Nucleus accumbens (tissue), 56 donors: ENCODE data around the gene CDH2.

ENCODE experiments used
- DNase-seq, 56 donors: peaks; one replicate each; lab custom pipeline; 2025; lab: John Stamatoyannopoulos, UW

The CDH2 gene

DNA sequence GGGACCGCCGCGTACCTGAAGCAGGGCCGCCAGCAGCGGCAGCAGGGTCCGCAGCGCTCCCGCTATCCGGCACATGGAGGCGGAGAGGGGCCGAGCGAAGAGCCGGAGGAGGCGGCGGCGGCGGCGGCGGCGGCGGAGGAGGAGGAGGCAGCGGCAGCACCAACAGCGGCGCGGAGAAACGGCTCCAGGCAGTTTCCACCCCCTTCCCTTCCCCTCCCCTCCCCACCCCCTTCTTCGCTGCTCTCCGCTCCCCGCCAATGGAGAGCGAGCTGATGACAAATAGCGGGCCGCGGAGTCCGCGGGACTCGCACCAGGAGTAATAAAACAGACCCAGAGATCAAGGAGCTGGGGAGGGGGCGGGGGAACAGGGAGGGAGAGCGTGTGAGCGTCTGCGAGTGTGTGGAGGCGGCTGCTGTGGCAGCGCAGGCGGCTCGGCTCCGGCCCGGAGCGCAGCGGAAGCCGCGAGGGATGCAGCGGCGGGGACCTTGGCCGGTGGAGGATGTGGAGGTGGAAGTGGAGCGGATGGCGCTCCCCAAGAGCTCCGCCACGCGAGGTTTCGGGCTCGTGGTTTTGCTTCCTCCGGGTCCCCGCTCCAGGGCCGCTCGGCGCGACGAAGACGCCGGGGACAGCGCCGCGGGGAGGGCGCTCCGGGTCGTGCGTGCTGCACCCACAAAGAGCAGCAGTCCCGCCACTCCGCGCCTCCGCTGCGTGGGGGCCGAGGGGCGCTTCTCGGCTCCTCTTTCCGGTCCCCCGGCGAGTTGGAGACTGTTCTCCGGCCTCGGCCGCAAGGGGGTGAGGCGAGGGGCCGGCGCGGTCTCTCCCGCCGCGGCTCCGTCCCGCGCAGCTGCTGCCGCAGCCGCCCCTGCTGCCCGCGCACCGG is at the start of gene CDH2:
TSS of gene CDH2 (minus strand) at position 183 of the 880 bp plus-strand sequence. CDS start at position 75, 108 bp downstream.
- peak; percentile 6 to 92 (median 79) for DNase-seq

DNA sequence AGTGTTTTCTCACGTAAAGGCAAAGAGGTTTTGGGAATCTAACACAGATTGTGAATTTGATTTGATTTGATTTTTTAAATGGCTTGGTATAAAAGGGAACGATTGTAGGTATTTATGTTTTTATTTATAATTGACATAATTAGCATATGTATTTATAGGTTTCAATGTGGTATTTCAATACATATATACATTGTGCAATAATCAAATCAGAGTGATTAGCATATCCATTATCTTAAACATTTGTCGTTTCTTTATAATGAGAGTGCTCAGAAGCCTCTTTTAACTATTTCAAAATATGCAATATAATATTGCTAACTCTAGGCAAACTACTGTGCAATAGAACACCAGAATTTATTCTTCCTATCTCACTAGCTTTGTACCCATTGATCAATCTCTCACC is 35.1 kb upstream of the CDH2 start:
- no peak for DNase-seq

DNA sequence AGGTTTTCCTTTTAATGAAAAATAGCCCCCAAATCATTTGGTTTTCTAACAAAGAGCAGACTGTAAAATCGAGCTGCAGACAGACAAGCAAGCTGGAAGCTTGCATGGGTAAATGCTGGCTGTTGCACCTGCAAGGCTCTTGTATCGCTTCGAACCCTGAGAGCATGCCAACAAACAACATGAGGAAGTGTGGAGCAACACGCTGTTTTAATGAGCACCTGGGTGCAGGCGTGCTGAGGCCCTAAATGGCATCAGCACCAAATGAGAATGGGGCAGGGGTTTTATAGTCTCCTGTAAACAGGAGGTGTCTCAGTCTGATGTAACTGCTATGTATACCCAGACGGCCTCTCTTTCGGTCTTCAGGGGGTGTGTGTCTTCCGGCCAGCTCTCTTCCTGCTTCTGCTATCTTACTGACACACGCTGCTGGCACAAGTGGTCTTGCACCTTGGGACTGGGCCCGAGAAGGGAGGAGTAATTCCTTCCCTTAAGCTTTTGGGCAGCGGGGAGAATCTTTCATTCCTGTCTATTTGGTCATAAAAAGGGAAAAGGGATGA is 31.9 kb upstream of the CDH2 start:
- DNase-seq, result no peak

DNA sequence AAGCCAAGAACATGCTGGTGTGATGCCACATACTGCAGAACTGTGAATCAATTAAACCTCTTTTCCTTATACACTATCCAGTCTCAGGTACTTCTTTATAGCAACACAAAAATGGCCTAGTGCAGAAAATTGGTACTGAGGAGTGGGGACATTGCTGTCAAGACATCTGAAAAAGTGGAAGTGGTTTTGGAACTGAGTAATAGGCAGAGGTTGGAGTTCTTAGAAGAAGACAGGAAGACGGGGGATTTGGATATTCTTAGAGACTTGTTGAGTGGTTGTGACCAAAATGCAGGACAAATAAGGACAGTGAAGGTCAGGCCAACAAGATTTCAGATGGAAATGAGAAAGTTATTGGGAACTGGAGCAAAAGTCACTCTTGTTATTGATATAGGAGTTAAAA is 31.3 kb upstream of the CDH2 start:
- no peak for DNase-seq

DNA sequence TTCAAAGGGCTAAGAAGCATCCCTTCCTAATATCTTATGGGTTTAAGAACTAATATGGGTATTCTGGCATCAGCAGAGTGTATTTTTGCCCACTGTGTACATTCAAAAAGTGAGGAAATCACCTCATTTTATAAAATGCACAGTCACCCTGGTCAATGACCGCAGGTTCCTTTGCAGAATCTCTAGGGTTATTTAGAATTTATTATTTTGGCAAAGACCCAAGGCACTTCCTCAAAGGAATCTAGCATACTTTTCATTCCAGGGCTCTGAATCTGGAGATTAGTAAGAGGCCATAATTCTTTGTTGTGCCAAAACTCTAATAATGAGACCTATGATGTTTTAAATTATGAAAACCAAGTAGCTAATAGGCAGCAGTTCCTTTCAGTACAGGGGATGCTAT is 27.2 kb upstream of the CDH2 start:
- no peak for DNase-seq

DNA sequence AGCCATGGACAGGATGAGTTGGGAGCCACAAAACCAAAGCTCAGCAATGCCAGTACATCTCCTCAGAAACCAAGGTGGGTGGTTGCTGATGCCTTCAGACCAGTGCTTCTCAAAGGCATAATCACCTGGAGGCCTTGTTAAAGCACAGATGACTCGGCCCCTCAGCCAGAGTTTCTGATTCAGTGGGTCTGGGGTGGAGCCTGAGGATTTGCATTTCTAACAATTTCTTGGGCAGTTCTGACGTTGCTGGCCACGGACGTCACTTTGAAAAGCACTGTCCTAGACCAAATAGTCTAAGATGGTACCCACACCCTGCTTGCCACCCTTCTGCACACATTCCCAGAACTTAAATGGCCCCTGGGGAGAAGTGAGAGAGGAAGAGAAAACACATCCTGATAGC is 24.1 kb upstream of the CDH2 start:
- DNase-seq, result no peak

DNA sequence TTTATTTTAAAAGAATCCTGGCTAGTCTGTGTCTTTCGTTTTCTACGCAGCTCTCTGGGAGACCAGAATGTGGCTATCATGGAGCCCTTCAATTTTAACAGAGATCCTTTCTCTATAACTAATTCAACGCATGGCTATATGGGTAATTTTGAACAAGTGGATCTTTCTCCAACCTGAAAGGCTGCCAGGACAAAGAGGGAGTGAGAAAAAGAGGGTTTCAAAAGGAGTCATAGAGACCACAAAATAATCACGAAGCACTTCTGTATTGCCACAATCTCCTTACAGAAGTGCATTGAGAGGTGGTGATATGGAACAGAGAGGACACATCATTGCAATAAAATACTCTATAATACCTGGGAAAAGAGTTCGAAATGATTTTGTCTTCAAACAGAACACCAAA is 21.7 kb upstream of the CDH2 start:
- no peak for DNase-seq

DNA sequence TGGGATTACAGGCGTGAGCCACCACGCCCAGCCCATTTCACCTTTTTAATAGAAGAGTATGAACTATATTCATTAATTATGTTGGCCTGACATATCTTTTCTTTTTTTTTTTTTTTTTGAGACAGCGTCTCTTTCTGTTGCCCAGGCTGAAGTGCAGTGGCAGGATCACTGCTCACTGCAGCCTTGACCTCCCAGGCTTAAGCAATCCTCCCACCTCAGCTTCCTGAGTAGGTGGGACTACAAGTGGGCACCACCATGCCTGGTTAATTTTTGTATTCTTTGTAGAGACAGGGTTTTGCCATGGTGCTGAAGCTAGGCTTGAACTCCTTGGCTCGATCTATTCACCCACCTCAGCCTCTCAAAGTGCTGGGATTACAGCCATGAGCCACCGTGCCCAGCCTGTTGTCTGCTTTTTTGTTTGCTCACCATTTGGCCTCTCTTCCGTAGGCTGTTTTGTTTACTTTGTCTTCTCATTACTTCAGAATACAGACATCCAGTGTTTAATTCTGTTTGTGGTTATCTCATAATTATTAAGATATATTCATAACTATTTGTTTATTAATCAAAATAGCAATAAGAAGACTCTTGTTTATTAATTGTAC is 16.3 kb upstream of the CDH2 start:
- no peak for DNase-seq

DNA sequence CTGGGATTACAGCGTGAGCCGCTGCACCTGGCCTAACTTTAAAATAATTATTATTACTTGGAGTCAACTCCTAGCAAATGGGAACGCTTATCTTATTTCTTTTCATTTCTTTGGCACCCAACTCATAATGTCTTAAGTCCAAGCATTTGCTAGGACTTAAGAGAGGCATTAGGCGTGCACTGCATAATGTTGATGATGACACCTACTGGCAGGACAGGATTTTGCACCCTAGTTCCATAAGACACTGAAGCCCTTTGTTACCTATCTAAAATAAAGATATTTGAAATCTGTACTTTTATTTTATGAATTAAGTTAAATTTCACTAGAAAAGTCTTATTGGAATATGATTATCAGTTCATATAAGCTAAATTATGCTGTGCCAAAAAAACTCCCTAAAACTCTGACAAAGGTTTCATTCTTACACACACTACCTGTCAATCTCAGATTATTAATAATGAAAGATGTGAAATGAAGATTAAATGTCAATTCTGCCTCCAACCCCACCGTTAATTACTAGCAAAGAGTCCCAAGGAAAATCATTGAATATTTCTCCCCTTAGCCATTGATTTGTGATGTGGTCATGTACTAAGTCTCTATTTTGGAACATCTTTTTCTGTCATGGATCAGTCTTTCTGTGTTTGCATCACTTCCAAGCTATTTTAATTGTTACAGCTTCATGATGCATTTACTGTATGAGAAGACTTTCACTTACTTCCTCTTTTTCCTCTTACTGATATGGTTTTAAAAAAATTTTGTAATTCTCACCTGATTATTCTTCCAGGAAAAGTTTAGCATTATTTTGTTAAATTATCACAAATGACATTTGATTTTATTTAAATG is 12.7 kb upstream of the CDH2 start:
- peak in 4 of 56 donors; percentile 6 to 21 (median 10) for DNase-seq

DNA sequence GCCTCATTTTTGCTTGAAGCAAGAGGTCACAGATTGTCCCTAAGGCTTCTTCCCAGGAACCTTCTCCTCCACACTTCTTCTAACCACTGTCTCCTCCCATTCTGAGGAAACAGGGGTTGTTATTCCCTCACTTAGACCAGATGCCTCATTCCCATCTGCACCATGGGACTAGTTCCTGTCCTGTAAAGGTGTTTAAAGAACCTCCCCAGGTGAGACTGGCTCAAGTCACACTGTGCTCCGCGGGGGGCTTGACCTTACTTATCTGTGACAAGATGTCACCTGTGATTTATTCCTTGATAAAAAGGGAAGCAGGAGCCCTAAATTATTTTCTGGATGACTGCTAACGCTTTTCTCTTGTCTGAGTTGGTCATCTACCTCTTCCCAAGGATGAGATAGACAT is 8.2 kb upstream of the CDH2 start:
- DNase-seq, result no peak

DNA sequence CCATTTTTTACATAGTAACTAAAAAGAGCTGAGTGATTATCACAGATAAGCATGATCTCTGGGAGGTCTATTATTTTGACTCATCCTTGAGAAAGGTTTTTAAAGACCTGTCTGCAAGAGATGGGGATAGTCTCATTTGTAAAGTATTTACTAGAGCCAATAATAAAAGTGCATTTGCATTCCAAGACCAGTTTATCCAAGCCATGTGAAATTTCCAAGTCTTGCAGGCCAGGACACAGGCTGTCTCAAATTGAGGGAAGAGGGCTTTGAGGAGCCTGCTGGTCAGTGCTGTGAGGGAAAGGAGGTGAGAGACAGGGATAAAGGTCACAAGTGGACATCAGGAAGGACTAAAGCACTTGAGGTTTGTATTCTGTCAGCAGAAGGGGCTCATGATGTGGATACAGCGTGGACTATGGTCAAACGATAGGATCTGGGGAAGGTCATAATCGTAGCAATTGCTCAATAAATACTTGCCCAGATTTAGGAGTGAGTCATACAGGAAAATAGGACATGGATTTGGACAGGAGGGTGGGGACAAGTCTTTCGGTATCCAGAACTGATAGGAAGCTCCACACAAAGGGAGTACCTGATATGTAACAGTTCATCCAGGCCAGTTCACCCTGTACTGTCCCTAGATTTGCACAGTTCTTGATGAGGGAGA is 6.6 kb upstream of the CDH2 start:
- DNase-seq, result no peak

DNA sequence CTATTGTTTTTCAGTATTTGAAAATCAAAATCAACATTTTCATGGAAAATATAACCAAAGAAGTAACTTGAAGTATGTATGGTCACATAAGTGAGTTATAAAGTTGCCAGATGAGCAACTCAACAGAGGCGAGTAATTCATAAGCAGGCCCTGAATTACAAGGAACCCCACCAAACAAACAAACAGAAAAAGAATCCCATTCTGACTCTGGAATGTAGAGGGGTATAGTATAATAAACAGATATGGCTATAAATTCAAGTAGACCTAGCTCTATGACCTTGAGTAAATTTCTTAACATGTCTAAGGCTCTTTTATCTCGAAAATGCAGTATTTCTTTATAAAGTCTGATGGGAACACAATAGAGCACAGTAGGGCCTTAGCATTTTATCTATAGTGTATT is 4.7 kb upstream of the CDH2 start:
- no peak for DNase-seq

DNA sequence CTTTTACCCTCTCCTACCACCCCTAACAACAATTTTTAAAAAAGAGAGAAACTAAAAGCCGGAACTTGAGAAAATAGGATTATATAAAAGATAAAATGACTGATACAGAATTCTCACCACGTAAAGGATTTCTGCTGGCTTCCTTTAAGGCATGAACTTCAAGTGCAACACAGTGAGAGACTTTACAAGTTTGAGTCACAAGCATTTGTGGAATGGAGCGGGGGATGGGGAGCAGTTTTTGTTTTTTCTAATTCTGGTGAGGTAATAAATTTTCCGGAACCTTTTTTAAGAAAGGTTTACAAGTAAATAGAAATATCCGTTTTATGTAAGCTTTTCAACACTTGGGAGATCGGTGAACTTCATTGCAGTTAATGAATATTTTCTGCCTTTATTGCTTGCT is 1.8 kb upstream of the CDH2 start:
- DNase-seq, result no peak

DNA sequence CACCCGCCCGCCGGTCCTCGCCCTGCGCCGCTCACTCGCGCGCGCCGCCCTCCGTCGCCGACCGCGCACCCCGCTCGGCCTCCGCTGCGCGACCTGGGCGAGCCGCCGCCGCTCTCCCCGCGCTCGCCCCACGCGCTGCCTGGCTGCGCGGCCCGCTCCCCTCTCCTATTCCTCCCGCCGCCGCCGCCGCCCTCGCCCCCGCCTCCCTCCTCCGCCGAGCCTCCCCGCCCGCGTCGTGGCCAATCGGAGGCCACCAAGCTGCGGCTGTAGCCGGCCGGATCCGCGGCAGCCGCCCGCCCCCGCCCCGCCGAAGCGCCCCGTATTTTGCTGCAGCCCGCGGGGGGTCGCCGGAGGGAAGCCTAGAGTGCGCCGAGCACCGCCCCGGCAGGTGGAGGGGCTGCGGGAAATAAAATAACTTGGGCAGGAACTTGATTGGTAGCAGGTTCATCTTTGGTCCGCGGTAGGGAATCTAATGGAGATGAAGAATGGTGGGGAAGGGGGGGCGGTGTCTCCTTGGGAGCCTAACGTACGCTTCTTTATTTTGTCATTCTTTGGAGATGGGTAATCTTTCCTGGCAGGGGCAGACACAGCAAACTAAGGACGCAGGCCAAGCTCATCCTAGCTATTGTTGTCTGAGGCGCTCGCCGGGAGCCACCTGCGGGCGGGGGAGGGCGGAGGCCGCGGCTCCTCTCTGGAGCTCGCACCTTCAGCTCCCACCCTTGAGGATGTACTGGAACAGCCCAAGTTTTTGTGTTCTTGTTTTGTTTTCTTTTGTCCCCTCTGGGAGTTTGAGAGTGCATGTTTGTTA is 1.1 kb upstream of the CDH2 start:
- DNase-seq, result peak in 55 of 56 donors; percentile 6 to 85 (median 72)

DNA sequence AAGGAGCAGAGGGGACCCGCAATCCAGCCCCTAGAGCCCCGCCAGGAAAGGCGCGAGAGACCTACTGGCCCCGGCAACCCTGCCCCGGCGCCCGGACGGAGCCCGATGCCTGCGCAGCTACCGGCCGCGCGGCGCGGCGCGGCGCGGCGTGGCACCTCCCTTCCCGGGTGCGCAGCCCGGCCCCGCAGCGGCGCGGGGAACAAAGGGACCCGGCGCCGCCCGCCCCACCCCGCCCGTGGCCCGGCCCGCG is 307 bp downstream of the CDH2 start:
- peak in 10 of 56 donors; percentile 3 to 66 (median 56) for DNase-seq

DNA sequence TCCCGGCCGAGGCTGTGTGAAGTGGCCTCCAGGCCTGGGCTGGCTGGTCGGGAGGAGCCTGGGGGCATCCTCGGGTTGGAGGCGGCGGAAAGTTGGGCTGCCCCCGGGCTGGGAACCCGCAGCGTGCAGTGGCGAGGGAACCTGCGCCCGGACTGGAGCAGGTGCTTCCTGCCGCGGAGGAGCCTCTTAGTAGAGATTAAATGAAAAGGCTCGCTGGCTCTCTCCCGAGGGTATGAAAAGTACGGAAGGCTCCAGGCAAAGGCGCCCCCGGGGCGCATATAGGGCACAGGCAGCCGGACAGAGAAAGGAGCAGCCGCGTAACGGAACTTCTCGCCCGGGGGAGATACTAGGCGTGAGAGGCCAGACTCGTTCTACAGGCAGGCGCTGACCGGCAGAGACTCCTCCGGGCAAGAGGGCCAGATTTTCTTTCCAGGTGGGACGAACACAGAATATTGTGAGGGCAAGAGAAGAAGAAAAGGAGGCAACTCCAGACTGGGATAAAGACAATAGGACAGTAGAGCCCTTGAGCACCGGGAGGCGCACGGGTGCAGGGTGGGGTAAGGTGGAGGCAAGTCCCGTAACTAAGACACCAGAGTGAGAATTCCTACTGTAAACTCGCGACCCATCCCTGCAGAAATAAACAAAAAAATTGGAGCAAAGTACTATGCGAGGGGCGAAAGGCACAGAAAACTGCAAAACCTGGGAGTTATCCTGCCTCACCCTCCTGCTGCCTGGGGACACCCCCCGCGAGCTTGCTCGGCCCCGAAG is 816 bp downstream of the CDH2 start:
- peak in 34 of 56 donors; percentile 11 to 75 (median 50) for DNase-seq

DNA sequence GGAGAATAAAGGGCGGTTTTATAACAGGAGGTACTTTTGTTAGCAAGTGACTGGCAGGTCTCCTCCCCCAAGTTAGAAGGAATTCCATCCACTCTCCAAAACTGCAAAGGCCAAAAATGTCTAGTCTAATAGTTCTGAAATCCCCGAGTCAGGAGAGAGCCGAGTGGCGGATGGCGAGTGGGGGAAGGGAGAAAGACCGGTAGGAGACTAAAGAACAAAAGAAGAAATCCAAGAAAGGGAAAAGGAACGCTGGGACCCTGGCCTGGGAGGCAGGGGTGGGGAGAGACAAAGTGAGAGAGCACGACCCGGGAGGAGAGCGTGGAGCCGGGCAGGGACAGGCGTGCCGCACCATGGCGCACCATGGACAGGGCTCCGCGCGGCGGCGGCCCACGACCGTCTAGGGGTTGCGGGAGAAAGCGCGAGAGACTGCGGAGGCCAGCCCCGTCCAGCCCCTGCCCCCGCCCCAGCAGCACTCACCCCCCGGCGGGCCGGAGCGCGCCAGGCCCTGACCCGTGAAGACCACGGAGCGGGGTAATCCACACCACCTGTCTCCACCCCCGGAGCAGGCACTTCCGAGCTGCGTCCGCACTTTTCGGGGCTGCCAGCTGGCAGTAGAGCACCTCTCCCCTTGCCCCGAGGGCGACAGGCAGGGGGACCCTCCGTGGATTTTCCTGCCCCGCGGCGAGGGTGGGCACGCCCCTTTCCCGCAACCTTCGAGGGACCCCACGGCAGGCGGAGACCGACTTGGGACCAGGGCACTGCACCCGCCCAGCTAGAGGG is 1.6 kb downstream of the CDH2 start:
- DNase-seq, result peak in 27 of 56 donors; percentile 9 to 57 (median 37)
